ENCODE data around the gene RNF39.

The RNF39 gene

GRCh38 chr6:30075790-30076732, 492 bp upstream of the RNF39 start:
- peak overlapping the region; percentile 59 for H3K4me3 Mint-ChIP-seq

DNA sequence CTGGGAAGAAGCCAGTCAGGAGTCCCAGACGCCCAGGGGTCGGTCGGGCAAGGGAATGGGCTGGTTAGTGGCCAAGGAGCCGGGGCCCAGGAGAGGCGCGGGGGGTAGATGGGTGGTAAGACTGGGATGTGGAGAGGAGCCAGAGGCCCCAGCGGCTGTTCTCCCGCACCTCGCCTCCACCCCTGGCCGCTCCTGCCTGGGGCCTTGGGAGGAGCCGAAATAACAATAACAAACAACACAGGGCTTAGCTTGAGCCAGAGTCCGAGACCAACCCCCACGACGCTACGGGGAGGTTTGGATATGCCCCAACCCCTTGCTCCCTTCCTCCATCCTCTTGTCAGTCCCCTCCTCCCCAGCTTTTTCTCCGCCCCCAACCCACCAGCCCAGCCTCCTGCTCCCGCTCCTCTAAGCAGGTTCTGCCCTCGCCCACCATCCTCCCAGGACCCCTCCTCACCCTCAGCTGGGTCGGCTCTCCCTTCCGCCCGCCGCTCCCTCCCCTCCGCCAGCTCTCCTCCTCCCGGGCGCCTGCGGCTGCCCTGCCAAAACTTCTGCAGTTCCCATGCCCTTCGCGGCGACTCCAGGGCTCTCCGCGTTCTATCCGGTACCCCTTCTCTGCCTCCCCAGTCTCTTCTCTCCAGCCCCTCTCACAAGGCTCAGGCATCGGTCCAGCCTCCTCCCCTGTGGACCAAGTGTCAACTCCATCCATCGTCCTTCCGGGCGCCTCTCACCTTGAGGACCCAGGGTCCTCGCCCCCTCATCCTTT, 1.1 kb downstream of the RNF39 start:
- Mint-ChIP-seq H3K27ac (no peak overlapping the region), H3K9me3 (no peaks in the 10 kb centered on the region), H3K27me3 (ENCODE audit: low read depth) (peaks cover 82% of the 10 kb centered on the region), H3K36me3 (ENCODE audit: low read depth) (peaks cover 24% of the 10 kb centered on the region), H3K4me3 (peak overlapping the region; percentile 16), H3K4me1 (ENCODE audit: low read depth) (peaks cover 37% of the 10 kb centered on the region)
- no peak for DNase-seq (ENCODE audit: low spot score)

More at GRCh38 chr6:30075790-30076732, 492 bp upstream of the RNF39 start:
- Mint-ChIP-seq H3K4me1 (ENCODE audit: low read depth) (peaks cover 29% of the 10 kb centered on the region), H3K9me3 (no peaks in the 10 kb centered on the region), H3K27ac (no peak overlapping the region), H3K36me3 (ENCODE audit: low read depth) (peaks cover 9% of the 10 kb centered on the region), H3K27me3 (ENCODE audit: low read depth) (peaks cover 82% of the 10 kb centered on the region)
- DNase-seq (ENCODE audit: low spot score), result no peak

DNA sequence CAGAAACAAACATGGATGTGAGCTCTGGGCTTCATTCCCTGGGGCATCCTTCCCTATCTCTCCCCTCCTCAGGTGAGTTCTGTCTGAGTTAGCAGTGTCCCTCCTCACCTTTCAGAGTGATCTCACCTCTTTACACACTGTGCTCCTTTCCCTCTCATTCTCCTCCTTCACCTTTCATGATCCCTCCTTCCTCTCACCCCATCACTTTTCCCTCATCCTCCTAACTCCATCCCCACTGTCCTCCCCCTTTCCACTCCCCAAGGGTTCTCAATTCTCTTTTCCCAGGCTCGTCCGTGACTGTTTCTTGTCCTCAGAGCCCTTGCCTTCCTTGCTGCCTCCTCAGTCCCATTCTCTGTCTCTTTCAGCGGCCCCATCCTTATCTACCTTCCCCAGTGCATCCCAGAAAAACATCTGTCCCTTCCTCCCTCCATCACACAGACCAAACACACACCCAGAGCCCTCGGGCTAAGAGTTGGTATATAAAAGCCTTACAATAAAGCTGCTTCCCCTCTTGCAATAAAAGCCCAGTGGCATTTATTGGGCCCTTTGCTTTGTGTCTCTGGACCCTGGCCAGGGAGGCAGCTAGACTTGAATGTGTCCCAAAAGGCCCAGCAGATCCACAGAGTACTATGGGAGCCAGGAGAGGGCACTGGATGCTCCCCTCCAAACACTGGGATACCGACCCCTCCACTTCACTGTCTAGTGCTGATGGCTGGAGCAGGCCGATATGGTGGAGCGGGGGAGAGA, 1.9 kb downstream of the RNF39 start:
- Mint-ChIP-seq H3K4me3 (no peak overlapping the region), H3K36me3 (ENCODE audit: low read depth) (peaks cover 29% of the 10 kb centered on the region), H3K27me3 (ENCODE audit: low read depth) (peaks cover 74% of the 10 kb centered on the region), H3K27ac (no peak overlapping the region), H3K9me3 (no peaks in the 10 kb centered on the region), H3K4me1 (ENCODE audit: low read depth) (peaks cover 37% of the 10 kb centered on the region)
- no peak for DNase-seq (ENCODE audit: low spot score)

DNA sequence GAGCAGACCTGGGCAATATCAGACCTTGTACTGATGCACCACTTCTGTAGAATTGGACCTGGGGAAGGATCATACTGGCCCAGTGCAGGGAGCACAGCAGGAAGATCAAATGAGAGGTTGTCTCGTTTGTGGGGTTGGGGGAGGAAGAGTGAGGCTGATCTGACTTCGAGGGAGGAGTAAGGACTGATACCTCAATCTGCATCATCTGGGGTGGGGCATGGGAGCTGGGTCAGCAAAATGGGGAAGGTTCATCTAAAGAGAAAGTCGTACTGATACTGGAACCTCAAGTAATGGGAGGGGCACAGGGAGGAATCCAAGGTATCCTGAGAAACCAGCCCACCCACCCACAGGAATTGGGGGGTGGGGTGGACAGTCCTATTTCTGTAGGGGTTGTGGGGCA, 3.7 kb downstream of the RNF39 start:
- peaks cover 62% of the 10 kb centered on the region for H3K27me3 Mint-ChIP-seq (ENCODE audit: low read depth)
- no peak overlapping the region for H3K27ac Mint-ChIP-seq
- H3K36me3 Mint-ChIP-seq (ENCODE audit: low read depth), result peaks cover 40% of the 10 kb centered on the region
- peak overlapping the region; percentile 5 for H3K4me3 Mint-ChIP-seq
- DNase-seq (ENCODE audit: low spot score), result no peak
- peaks cover 35% of the 10 kb centered on the region for H3K4me1 Mint-ChIP-seq (ENCODE audit: low read depth)
- H3K9me3 Mint-ChIP-seq, result no peaks in the 10 kb centered on the region

- H3K9me3 Mint-ChIP-seq, result no peaks in the 10 kb centered on the region
- H3K27ac Mint-ChIP-seq, result no peak overlapping the region
- peaks cover 42% of the 10 kb centered on the region for H3K36me3 Mint-ChIP-seq (ENCODE audit: low read depth)
- DNase-seq (ENCODE audit: low spot score), result no peak
- H3K27me3 Mint-ChIP-seq (ENCODE audit: low read depth), result peaks cover 56% of the 10 kb centered on the region
- peak overlapping the region; percentile 5 for H3K4me3 Mint-ChIP-seq
- peaks cover 31% of the 10 kb centered on the region for H3K4me1 Mint-ChIP-seq (ENCODE audit: low read depth)
Observed at GRCh38 chr6:30071081-30071818, 4.3 kb downstream of the RNF39 start.

GRCh38 chr6:30067460-30068139, 8.0 kb downstream of the RNF39 start:
- Mint-ChIP-seq H3K4me1 (ENCODE audit: low read depth) (peaks cover 42% of the 10 kb centered on the region), H3K36me3 (ENCODE audit: low read depth) (peaks cover 61% of the 10 kb centered on the region)
- no peak for DNase-seq (ENCODE audit: low spot score)

GRCh38 chr6:30066577-30067459, 8.8 kb downstream of the RNF39 start, which contains the start of gene PPP1R11:
TSS of gene PPP1R11 (plus strand) at chr6:30067198. CDS start at chr6:30067411, 213 bp downstream.
- DNase-seq (ENCODE audit: low spot score), result peak; percentile 99
- H3K36me3 Mint-ChIP-seq (ENCODE audit: low read depth), result peaks cover 61% of the 10 kb centered on the region
- H3K4me3 Mint-ChIP-seq, result peak within 1 kb of the TSS; percentile 99
- H3K27me3 Mint-ChIP-seq (ENCODE audit: low read depth), result peaks cover 14% of the 10 kb centered on the region
- H3K27ac Mint-ChIP-seq, result peak within 1 kb of the TSS; percentile 99
- H3K9me3 Mint-ChIP-seq, result no peaks in the 10 kb centered on the region
- peaks cover 42% of the 10 kb centered on the region for H3K4me1 Mint-ChIP-seq (ENCODE audit: low read depth)

More at GRCh38 chr6:30067460-30068139, 8.0 kb downstream of the RNF39 start:
- Mint-ChIP-seq H3K9me3 (no peaks in the 10 kb centered on the region), H3K4me3 (peak overlapping the region; percentile 99), H3K27me3 (ENCODE audit: low read depth) (peaks cover 22% of the 10 kb centered on the region), H3K27ac (peak overlapping the region; percentile 99)

GRCh38 chr6:30066082-30066481, 9.5 kb downstream of the RNF39 start:
- Mint-ChIP-seq H3K9me3 (no peaks in the 10 kb centered on the region), H3K4me3 (peak overlapping the region; percentile 99), H3K36me3 (ENCODE audit: low read depth) (peaks cover 63% of the 10 kb centered on the region), H3K27ac (peak overlapping the region; percentile 99), H3K27me3 (ENCODE audit: low read depth) (peaks cover 9% of the 10 kb centered on the region), H3K4me1 (ENCODE audit: low read depth) (peaks cover 41% of the 10 kb centered on the region)
- no peak for DNase-seq (ENCODE audit: low spot score)

DNA sequence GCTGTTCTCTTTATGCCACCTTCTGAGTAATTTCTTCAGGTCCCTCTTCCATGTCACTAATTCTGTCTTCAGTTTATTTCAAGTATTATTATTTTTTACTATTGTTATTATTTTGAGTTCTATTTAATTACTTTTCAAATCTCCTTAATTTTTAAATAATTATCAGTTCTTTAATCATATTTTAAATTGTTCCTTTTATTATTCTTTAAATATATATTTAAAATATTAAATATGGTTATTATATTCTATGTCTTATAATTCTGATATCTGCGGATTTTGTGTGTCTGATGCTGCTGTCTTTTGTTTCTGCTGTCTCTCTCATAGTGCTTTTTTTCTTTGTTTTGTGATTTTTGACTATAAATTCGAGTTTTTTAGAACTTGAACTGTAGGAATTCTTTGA, 12.3 kb downstream of the RNF39 start:
- Mint-ChIP-seq H3K36me3 (ENCODE audit: low read depth) (peaks cover 41% of the 10 kb centered on the region), H3K27me3 (ENCODE audit: low read depth) (no peaks in the 10 kb centered on the region), H3K4me3 (peak overlapping the region; percentile 43), H3K27ac (peak overlapping the region; percentile 75), H3K4me1 (ENCODE audit: low read depth) (peaks cover 43% of the 10 kb centered on the region), H3K9me3 (no peaks in the 10 kb centered on the region)
- DNase-seq (ENCODE audit: low spot score), result no peak

DNA sequence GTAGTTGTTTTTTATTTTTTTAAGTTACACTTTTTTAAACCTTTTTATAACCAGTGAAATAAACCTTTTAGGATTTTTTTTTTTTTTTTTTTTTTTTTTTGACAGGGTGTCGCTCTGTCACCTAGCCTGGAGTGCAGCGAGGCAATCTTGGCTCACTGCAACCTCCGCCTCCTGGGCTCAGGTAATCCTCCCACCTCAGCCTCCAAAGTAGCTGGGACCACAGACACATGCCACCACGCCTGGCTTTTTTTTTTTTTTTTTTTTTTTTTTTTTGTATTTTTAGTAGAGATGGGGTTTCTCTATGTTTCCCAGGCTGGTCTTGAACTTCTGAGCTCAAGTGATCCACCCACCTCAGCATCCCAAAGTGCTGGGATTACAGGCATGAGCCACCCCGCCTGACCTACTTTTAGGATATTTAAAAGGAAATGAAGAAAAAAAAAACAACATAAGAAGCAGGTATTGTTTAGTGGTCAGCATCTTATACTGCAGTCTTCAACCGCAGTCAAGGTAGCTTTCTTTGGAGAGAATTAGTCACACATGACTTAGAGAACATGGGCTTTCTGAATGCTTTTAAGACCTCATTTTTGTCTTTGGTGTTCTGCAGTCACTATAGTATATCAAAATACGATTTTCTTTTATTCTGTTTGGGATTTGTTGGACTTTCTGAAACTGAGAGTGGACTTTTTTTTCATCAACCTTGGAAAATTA, 12.9 kb downstream of the RNF39 start:
- H3K27ac Mint-ChIP-seq, result peak overlapping the region; percentile 99
- no peaks in the 10 kb centered on the region for H3K27me3 Mint-ChIP-seq (ENCODE audit: low read depth)
- peak overlapping the region; percentile 96 for H3K4me3 Mint-ChIP-seq
- H3K36me3 Mint-ChIP-seq (ENCODE audit: low read depth), result peaks cover 35% of the 10 kb centered on the region
- peaks cover 36% of the 10 kb centered on the region for H3K4me1 Mint-ChIP-seq (ENCODE audit: low read depth)
- no peak for DNase-seq (ENCODE audit: low spot score)
- no peaks in the 10 kb centered on the region for H3K9me3 Mint-ChIP-seq

GRCh38 chr6:30061858-30062458, 13.6 kb downstream of the RNF39 start:
- Mint-ChIP-seq H3K4me1 (ENCODE audit: low read depth) (peaks cover 34% of the 10 kb centered on the region), H3K9me3 (no peaks in the 10 kb centered on the region), H3K36me3 (ENCODE audit: low read depth) (peaks cover 36% of the 10 kb centered on the region), H3K27me3 (ENCODE audit: low read depth) (no peaks in the 10 kb centered on the region), H3K4me3 (peak overlapping the region; percentile 96), H3K27ac (peak overlapping the region; percentile 99)
- peak; percentile 31 for DNase-seq (ENCODE audit: low spot score)
